H1 (cell line): ENCODE results near the gene FAM168B. TPM values are rescaled to one million over a fixed set of nuclear protein-coding genes. Genes with fewer than 3 reads are reported as not detected.

ENCODE experiments used
- CTCF ChIA-PET: fragments of 300-600 bp; sonication (Branson Sonifier 250); formaldehyde crosslinking; loops from one replicate; lab custom pipeline; 2021; ENCODE audit not compliant: partially characterized antibody; lab: Charles Lee
- POLR2A ChIA-PET: fragments of 300-600 bp; sonication (Branson Sonifier 250); formaldehyde crosslinking; loops from one replicate; lab custom pipeline; 2021; ENCODE audit warnings: inconsistent platforms; ENCODE audit not compliant: partially characterized antibody; lab: Charles Lee
- DNase-seq, 2 experiments: peaks; one replicate each; pipeline versions ENCODE4 v3.0.0 to v3.0.0-alpha.2; 2010 to 2022; ENCODE audit warnings: low spot score in 2 of 2, low read depth in 1 of 2, mixed read lengths in 1 of 2
- FAIRE-seq: peaks from 2 replicates; lab custom pipeline; 2011; peaks lifted over from hg19 to GRCh38; lab: Jason Lieb, UNC
- H2AFZ ChIP-seq: 2 replicates; pipeline ENCODE4 v1.8.1; 2012; ENCODE audit warnings: low read length, inconsistent platforms
- H2AK5ac ChIP-seq: 2 replicates; pipeline ENCODE4 v1.6.1; 2013; ENCODE audit warnings: low read depth, low read length
- H2BK120ac ChIP-seq: replicated peaks from 2 replicates; pipeline ENCODE3; 2013; ENCODE audit warnings: low read depth, low read length, inconsistent platforms
- H2BK12ac ChIP-seq: 2 replicates; pipeline ENCODE4 v1.6.1; 2013; ENCODE audit warnings: low read depth, low read length
- H2BK15ac ChIP-seq: 2 replicates; pipeline ENCODE4 v1.6.1; 2013; ENCODE audit warnings: low read length
- H2BK20ac ChIP-seq: 2 replicates; pipeline ENCODE4 v1.6.1; 2013; ENCODE audit warnings: low read length
- H2BK5ac ChIP-seq: 2 replicates; pipeline ENCODE4 v1.6.1; 2013; ENCODE audit warnings: low read depth, low read length
- H3K14ac ChIP-seq: 2 replicates; pipeline ENCODE4 v1.6.1; 2013; ENCODE audit warnings: inconsistent platforms; ENCODE audit not compliant: insufficient read length
- H3K18ac ChIP-seq: 2 replicates; pipeline ENCODE4 v1.6.1; 2013; ENCODE audit warnings: low read length; ENCODE audit errors: extremely low read depth
- H3K23ac ChIP-seq: 2 replicates; pipeline ENCODE4 v1.6.1; 2013; ENCODE audit warnings: inconsistent platforms; ENCODE audit not compliant: insufficient read length
- H3K23me2 ChIP-seq: 2 replicates; pipeline ENCODE4 v1.6.1; 2013; ENCODE audit warnings: low read depth, low read length
- H3K27ac ChIP-seq: 2 replicates; pipeline ENCODE4 v1.6.1; 2011; ENCODE audit warnings: low read depth, low read length, inconsistent platforms
- H3K27me3 ChIP-seq, 4 experiments: replicated peaks in 1 of 4; 1 replicate in 1 of 4; 2 replicates in 3 of 4; pipeline versions ENCODE4 v1.6.1 to v1.8.1; 2011 to 2013; ENCODE audit warnings: low read length in 3 of 4, mild to moderate bottlenecking in 3 of 4, inconsistent platforms in 2 of 4, mixed read lengths in 2 of 4, moderate library complexity in 1 of 4; ENCODE audit not compliant: control insufficient read depth in 3 of 4, insufficient read depth in 3 of 4; ENCODE audit errors: extremely low read depth in 1 of 4
- H3K36me3 ChIP-seq, 4 experiments: 2 replicates each; pipeline versions ENCODE4 v1.6.1 to v1.8.1; 2011 to 2013; ENCODE audit warnings: mild to moderate bottlenecking in 4 of 4, low read length in 3 of 4, moderate library complexity in 2 of 4, control low read depth in 1 of 4, inconsistent platforms in 1 of 4; ENCODE audit not compliant: insufficient read depth in 4 of 4, control insufficient read depth in 2 of 4
- H3K4ac ChIP-seq: replicated peaks from 2 replicates; pipeline ENCODE3; 2013; ENCODE audit warnings: low read length, low read depth, mixed read lengths, inconsistent platforms; ENCODE audit not compliant: insufficient read length
- H3K4me1 ChIP-seq, 4 experiments: replicated peaks in 1 of 4; 1 replicate in 1 of 4; 2 replicates in 3 of 4; pipeline versions ENCODE4 v1.6.1 to v1.8.1; 2011 to 2013; ENCODE audit warnings: low read length in 3 of 4, inconsistent platforms in 2 of 4, mixed read lengths in 1 of 4; ENCODE audit not compliant: insufficient read depth in 4 of 4, control insufficient read depth in 3 of 4
- H3K4me2 ChIP-seq, 2 experiments: 2 replicates each; pipeline versions ENCODE4 v1.6.1 to v1.8.1; 2011 to 2013; ENCODE audit warnings: low read depth in 2 of 2, low read length in 2 of 2, control low read depth in 1 of 2, inconsistent platforms in 1 of 2, mild to moderate bottlenecking in 1 of 2; ENCODE audit not compliant: insufficient read depth in 1 of 2
- H3K4me3 ChIP-seq, 4 experiments: fragments of 200-600, 300-600 bp in 1 of 4; sonication (generic), shearing (Covaris generic), sonication (Bioruptor Twin) in 1 of 4; 2 replicates each; pipeline versions ENCODE4 v1.5.1 to v1.8.1; 2011 to 2016; ENCODE audit warnings: low read length in 4 of 4, low read depth in 3 of 4, control low read depth in 2 of 4, inconsistent platforms in 2 of 4, mild to moderate bottlenecking in 2 of 4, mixed read lengths in 1 of 4, moderate library complexity in 1 of 4; ENCODE audit not compliant: insufficient read depth in 2 of 4; ENCODE audit errors: extremely low read depth in 1 of 4
- H3K56ac ChIP-seq: replicated peaks from 2 replicates; pipeline ENCODE3; 2013; ENCODE audit warnings: low read depth, mild to moderate bottlenecking, mixed read lengths, low read length, inconsistent platforms; ENCODE audit not compliant: insufficient read length
- H3K79me1 ChIP-seq: 2 replicates; pipeline ENCODE4 v1.6.1; 2013; ENCODE audit warnings: low read depth, low read length, control low read depth
- H3K79me2 ChIP-seq, 2 experiments: 2 replicates each; pipeline versions ENCODE4 v1.6.1 to v1.8.1; 2012 to 2013; ENCODE audit warnings: low read length in 2 of 2, mild to moderate bottlenecking in 2 of 2, inconsistent platforms in 1 of 2; ENCODE audit not compliant: insufficient read depth in 2 of 2, control insufficient read depth in 1 of 2
- H3K9ac ChIP-seq, 4 experiments: replicated peaks in 1 of 4; 1 replicate in 1 of 4; 2 replicates in 3 of 4; pipeline versions ENCODE4 v1.6.1 to v1.8.1; 2011 to 2013; ENCODE audit warnings: low read depth in 3 of 4, low read length in 3 of 4, control low read depth in 2 of 4, mild to moderate bottlenecking in 2 of 4, moderate library complexity in 2 of 4, inconsistent platforms in 1 of 4; ENCODE audit errors: extremely low read depth in 1 of 4
- H3K9me3 ChIP-seq, 2 experiments: 2 replicates each; pipeline versions ENCODE4 v1.6.1 to v1.8.1; 2012 to 2013; ENCODE audit warnings: mild to moderate bottlenecking in 2 of 2, moderate library complexity in 2 of 2, control low read depth in 1 of 2, inconsistent platforms in 1 of 2, low read depth in 1 of 2, low read length in 1 of 2, mixed read lengths in 1 of 2; ENCODE audit not compliant: insufficient read depth in 2 of 2
- H4K20me1 ChIP-seq, 2 experiments: replicated peaks in 1 of 2; 2 replicates each; pipeline versions ENCODE3 to v1.8.1; 2011 to 2013; ENCODE audit warnings: inconsistent platforms in 2 of 2, low read length in 2 of 2, mild to moderate bottlenecking in 1 of 2; ENCODE audit not compliant: insufficient read depth in 2 of 2, control insufficient read depth in 1 of 2
- H4K5ac ChIP-seq: 2 replicates; pipeline ENCODE4 v1.6.1; 2013; ENCODE audit warnings: low read length, low read depth, mixed read lengths, inconsistent platforms; ENCODE audit not compliant: insufficient read length
- H4K8ac ChIP-seq: 2 replicates; pipeline ENCODE4 v1.8.0; 2013; ENCODE audit warnings: mild to moderate bottlenecking, moderate library complexity, low read length, inconsistent platforms; ENCODE audit not compliant: insufficient read depth; ENCODE audit errors: extremely low read depth
- H4K91ac ChIP-seq: replicated peaks from 2 replicates; pipeline ENCODE3; 2013; ENCODE audit warnings: low read length, mixed read lengths, inconsistent platforms; ENCODE audit not compliant: insufficient read length
- EP300 ChIP-seq, 2 experiments: IDR thresholded peaks; 1 replicate in 1 of 2; 2 replicates in 1 of 2; pipeline ENCODE4 v1.6.1; 2011 to 2012; ENCODE audit warnings: low read depth in 2 of 2, low read length in 2 of 2, mild to moderate bottlenecking in 2 of 2, borderline replicate concordance in 1 of 2, inconsistent platforms in 1 of 2, moderate library complexity in 1 of 2
- WGBS, 2 experiments: shearing (Covaris generic) in 1 of 2; methylation state at CpG; one replicate each; pipeline versions ENCODE4 v1.1.6 to v1.1.7; 2013 to 2015; ENCODE audit warnings: low lambda C conversion rate in 2 of 2, mixed read lengths in 2 of 2, inconsistent platforms in 1 of 2, low coverage in 1 of 2, missing lambda C conversion rate in 1 of 2; ENCODE audit not compliant: insufficient replicate concordance in 2 of 2, insufficient coverage in 1 of 2, insufficient read length in 1 of 2; ENCODE audit errors: extremely low coverage in 1 of 2, missing lambda C conversion rate in 1 of 2; 5-methylcytosine and 5-hydroxymethylcytosine counted together
- polyA plus RNA-seq, 7 experiments: library from polyadenylated mRNA; depleted of rRNA in 3 of 7; stranded (reverse) in 5 of 7; unstranded in 2 of 7; fragments of >200 nt in 5 of 7; fragments of 200-250 nt in 2 of 7; gene quantifications; 1 replicate in 5 of 7; 2 replicates in 1 of 7; 4 replicates in 1 of 7; pipeline versions ENCODE4 v1.2.1 to v1.2.3, GENCODE V29; 2011 to 2013; ENCODE audit warnings: missing spikeins in 2 of 7, mixed read lengths in 2 of 7
- total RNA-seq: library from RNA; stranded (reverse); fragmentation: NEBNext Ultra II Directional; extraction: Animal tissue kit (Norgen Biotek cat#: 25700); gene quantifications from 2 replicates; pipeline ENCODE4 v1.2.1, GENCODE V29; 2021

FAM168B gene
- total and polyA plus RNA-seq, 2 of the 8 experiments (the other 6 are each of a cell fraction or from before 2014, with no cell fraction given), result 61.9 to 123 TPM

DNA sequence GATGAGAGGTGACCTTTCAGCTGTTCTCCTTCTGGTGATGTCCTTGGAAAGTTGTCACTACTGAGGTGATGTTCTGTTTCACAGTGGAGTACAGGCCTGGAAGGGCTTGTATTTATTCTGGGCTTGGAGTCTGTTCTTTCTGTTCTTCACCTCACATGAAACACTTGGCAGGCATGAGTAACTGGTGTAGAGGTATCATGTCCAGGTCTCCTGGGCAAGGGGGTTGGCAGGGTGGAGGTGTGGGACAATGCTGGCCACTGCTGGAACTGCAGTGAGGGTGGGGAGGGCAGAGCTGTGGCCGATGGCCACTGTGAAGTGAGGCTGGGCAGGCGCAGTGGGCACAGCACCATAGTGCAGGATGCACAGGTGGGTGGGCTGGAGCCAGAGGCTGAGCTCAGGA, 47.3 kb upstream of the FAM168B start:
- no peaks in the 10 kb centered on the region; a peak in 1 of 7 replicates for H3K4me1 ChIP-seq
- CTCF ChIA-PET, result interaction anchor here (0.7 kb wide), 1 partner anchor 11 kb away, joined by 3 read pairs; no protein-coding TSS in a partner anchor
- DNase-seq, result no peak
- H3K4ac ChIP-seq, result no peak overlapping the region
- no peak overlapping the region for H2BK15ac ChIP-seq
- H2BK5ac ChIP-seq, result no peak overlapping the region
- H3K4me3 ChIP-seq, result no peak overlapping the region
- TF ChIP-seq EP300 (IDR thresholded peaks at IDR 0.05; ENCODE audit: borderline replicate concordance in 1 of 2, low read depth in 2 of 2, low read length in 2 of 2), result no peak
- H4K8ac ChIP-seq, result no peak overlapping the region; the same call in 1 of the 2 replicates
- no peak overlapping the region for H3K9ac ChIP-seq
- no peak overlapping the region for H4K91ac ChIP-seq
- no peak overlapping the region for H2BK120ac ChIP-seq
- POLR2A ChIA-PET, result no interaction called here
- H3K79me1 ChIP-seq, result peaks cover 2% of the 10 kb centered on the region; the same call in 1 of the 2 replicates
- no peaks in the 10 kb centered on the region for H3K23me2 ChIP-seq
- peaks cover 0 to 32% (median 12%) of the 10 kb centered on the region in 4 experiments; a peak in 5 of 8 replicates for H3K36me3 ChIP-seq
- no peak overlapping the region for H3K14ac ChIP-seq
- WGBS, 2 experiments, result 92% methylated on average over 2 of the region's 2 CpGs; no CpG with 5 or more reads in 1 of the 2 experiments
- no peaks in the 10 kb centered on the region for H3K27me3 ChIP-seq
- H2AFZ ChIP-seq, result no peak overlapping the region
- no peak overlapping the region for H3K18ac ChIP-seq
- H3K9me3 ChIP-seq, result no peaks in the 10 kb centered on the region
- no peak overlapping the region for H3K23ac ChIP-seq
- FAIRE-seq, result no peak
- H4K20me1 ChIP-seq, result peaks cover 6 to 19% of the 10 kb centered on the region in 2 experiments
- H2BK20ac ChIP-seq, result no peak overlapping the region
- no peak overlapping the region for H2AK5ac ChIP-seq
- H2BK12ac ChIP-seq, result no peak overlapping the region
- H3K56ac ChIP-seq, result no peak overlapping the region
- peaks cover 0 to 22% of the 10 kb centered on the region in 2 experiments; a peak in 2 of 4 replicates for H3K79me2 ChIP-seq
- H3K27ac ChIP-seq, result no peak overlapping the region
- no peak overlapping the region for H3K4me2 ChIP-seq
- H4K5ac ChIP-seq, result no peak overlapping the region
